IPS DF 4.7 (cell line): ENCODE measurements around the gene ZEB2.

ENCODE experiments used
- DNase-seq: peaks from one replicate; pipeline ENCODE4 v3.0.0-alpha.2; 2013; ENCODE audit warnings: low spot score; ENCODE audit errors: extremely low read depth

The ZEB2 gene

GRCh38 chr2:144519934-144520731 is at the start of gene ZEB2:
TSS of gene ZEB2 (minus strand) at chr2:144520119. CDS start at chr2:144517350, 2,769 bp downstream.
- DNase-seq = no peak

- peak; percentile 58 for DNase-seq
Observed at GRCh38 chr2:144567745-144568144, 47.8 kb upstream of the ZEB2 start.

- no peak for DNase-seq
Observed at GRCh38 chr2:144566448-144566847, 46.5 kb upstream of the ZEB2 start.

- no peak for DNase-seq
Observed at GRCh38 chr2:144560251-144560650, 40.3 kb upstream of the ZEB2 start.

- no peak for DNase-seq
Observed at GRCh38 chr2:144559681-144560080, 39.8 kb upstream of the ZEB2 start.

- DNase-seq = no peak
Observed at GRCh38 chr2:144559242-144559641, 39.3 kb upstream of the ZEB2 start.

GRCh38 chr2:144554492-144555210 is 34.7 kb upstream of the ZEB2 start:
- DNase-seq = no peak

GRCh38 chr2:144553379-144553778 is 33.5 kb upstream of the ZEB2 start:
- DNase-seq = no peak

GRCh38 chr2:144552821-144553220 is 32.9 kb upstream of the ZEB2 start:
- DNase-seq = no peak

GRCh38 chr2:144550911-144551310 is 31.0 kb upstream of the ZEB2 start:
- no peak for DNase-seq

GRCh38 chr2:144550084-144550483 is 30.2 kb upstream of the ZEB2 start:
- DNase-seq = no peak

GRCh38 chr2:144548532-144549191 is 28.7 kb upstream of the ZEB2 start:
- no peak for DNase-seq

GRCh38 chr2:144548088-144548487 is 28.2 kb upstream of the ZEB2 start:
- no peak for DNase-seq

- DNase-seq = no peak
Observed at GRCh38 chr2:144547494-144547893, 27.6 kb upstream of the ZEB2 start.

GRCh38 chr2:144546933-144547332 is 27.0 kb upstream of the ZEB2 start:
- no peak for DNase-seq

GRCh38 chr2:144545787-144546186 is 25.9 kb upstream of the ZEB2 start:
- no peak for DNase-seq

GRCh38 chr2:144544053-144544452 is 24.1 kb upstream of the ZEB2 start:
- no peak for DNase-seq

GRCh38 chr2:144541396-144541795 is 21.5 kb upstream of the ZEB2 start:
- DNase-seq = no peak

GRCh38 chr2:144539289-144539782 is 19.4 kb upstream of the ZEB2 start:
- no peak for DNase-seq

GRCh38 chr2:144535300-144535699 is 15.4 kb upstream of the ZEB2 start:
- no peak for DNase-seq

- DNase-seq = no peak
Observed at GRCh38 chr2:144533221-144533620, 13.3 kb upstream of the ZEB2 start.

- no peak for DNase-seq
Observed at GRCh38 chr2:144530596-144530995, 10.7 kb upstream of the ZEB2 start.
